Anterior cingulate cortex (tissue), 58 donors: ENCODE results near the gene MYO1B.

Experiments
- DNase-seq, 58 donors: peaks; one replicate each; lab custom pipeline; 2025; lab: John Stamatoyannopoulos, UW

Gene MYO1B

GRCh38 chr2:191255756-191256312, 10.6 kb downstream of the MYO1B start:
- DNase-seq: no peak

DNA sequence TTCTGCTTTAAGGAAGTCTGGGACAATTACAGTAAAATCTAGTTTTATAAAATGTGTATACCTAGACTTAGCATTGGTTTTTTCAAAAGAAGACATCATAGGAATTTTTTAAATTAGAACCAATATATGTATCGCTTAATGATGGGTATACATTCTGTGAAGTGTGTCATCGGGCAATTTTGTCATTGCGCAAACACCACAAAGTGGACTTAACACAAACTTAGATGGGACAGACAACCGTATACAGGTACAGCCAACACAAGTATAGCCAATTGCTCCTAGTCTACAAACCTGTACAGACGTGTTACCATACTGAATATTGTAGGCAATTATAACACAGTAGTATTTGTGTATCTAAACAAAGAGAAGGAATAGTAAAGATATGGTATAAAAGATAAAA, 12.7 kb downstream of the MYO1B start:
- DNase-seq: no peak

DNA sequence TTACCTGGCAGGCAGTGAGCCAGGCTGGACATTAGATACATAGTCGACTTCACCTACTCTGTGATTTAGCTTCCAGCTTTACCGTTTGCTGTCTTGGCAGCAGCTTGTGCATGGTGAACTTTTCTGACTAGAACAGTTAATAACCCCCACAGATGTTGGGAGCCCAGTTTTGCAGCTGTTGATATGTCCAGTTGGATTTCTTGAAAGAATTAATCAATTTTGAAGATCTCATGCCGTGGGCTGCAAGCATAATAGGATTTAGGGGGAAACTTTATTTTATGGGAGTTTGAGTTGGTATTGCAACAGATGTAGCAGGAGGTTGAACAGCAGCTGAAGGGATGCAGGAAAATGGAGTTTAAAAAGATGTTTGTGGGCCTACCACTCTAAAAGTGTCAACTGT, 13.8 kb downstream of the MYO1B start:
- no peak for DNase-seq

- DNase-seq: no peak
Measured at GRCh38 chr2:191262436-191262835, 17.2 kb downstream of the MYO1B start.

DNA sequence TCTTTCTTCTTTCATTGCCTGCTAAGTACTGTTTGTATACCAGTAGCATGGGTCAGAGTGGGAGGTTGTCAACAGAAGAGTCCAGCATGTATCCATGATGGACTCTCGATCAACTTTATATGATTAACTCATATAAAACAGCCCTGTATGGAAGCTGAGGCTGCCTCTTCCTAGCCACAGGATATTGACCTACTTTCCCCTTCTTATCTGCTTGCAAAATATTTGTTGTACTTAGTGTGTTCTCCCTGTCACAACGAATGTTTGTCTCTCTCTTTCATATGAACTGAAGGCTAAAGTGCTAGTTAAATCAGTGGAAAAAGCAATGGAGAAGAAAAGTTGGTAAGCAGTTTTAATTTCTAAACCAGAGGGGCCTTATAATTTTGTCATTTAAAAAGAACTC, 17.8 kb downstream of the MYO1B start:
- no peak for DNase-seq

DNA sequence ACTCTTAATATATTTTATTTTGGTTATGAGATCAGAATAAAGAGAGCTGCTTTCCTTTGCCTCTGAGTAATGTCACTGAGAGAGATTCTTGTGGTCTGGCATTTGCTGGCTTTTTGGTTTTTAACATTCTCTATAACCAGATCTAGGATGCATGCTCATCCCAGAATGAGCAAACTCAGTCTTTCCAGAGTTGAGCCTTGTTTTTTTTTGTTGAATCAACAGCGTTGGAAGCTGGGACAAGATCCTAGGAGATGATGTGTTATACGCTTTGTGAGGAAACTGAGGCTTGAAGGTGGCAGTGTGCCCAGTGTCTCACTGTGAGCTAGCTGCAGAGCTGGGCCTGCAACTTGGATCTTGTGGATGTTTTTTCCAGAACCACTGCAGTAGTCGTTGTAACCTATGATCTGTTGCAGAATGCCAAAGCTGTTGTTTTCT, 19.5 kb downstream of the MYO1B start:
- peak in 1 of 58 donors; percentile 18 for DNase-seq

- no peak for DNase-seq
Measured at GRCh38 chr2:191265311-191266170, 20.3 kb downstream of the MYO1B start.

- no peak for DNase-seq
Measured at GRCh38 chr2:191266201-191266600, 21.0 kb downstream of the MYO1B start.

DNA sequence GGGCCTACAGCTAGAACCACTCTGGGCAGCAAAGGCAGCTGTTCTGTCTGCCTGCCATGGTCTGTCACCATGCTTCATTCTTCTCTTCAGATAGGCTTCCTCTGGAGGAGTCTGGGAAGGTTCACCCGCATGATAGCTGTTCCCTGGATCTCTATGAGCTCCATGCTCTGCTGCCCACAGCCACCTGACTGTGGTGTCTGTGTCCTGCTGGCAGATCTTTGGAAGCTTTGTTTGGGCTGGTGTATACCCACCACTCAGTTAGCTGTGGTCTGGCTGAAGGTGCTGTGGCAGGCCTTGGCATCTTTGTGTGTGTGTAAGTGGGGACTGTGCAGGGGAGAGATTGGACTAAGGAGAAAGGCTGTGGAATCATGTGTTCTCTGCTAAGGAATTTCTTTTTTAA, 23.4 kb downstream of the MYO1B start:
- no peak for DNase-seq

- DNase-seq: no peak
Measured at GRCh38 chr2:191270306-191271161, 25.3 kb downstream of the MYO1B start.

DNA sequence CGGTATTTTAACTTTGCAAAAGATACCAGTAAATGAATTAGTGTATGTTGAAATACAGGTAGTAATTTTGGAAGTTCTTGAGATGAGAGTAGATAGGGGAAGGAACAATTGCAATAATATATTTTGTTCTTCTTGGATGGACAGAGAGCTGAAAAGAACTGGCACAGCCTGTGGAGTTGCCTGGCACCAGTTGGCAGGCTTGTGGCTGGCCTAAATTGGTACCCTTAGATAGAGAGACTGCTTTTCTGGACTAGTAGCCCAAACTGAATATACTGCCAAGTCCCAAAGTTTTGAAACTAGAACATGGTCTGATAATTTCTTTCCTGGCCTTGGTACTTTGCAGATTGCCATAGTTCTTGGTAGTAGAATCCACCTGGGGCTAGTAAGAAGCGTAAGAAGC, 26.9 kb downstream of the MYO1B start:
- DNase-seq: peak in 3 of 58 donors; percentile 3 to 9 (median 4)

GRCh38 chr2:191274413-191274815, 29.2 kb downstream of the MYO1B start:
- DNase-seq: no peak

DNA sequence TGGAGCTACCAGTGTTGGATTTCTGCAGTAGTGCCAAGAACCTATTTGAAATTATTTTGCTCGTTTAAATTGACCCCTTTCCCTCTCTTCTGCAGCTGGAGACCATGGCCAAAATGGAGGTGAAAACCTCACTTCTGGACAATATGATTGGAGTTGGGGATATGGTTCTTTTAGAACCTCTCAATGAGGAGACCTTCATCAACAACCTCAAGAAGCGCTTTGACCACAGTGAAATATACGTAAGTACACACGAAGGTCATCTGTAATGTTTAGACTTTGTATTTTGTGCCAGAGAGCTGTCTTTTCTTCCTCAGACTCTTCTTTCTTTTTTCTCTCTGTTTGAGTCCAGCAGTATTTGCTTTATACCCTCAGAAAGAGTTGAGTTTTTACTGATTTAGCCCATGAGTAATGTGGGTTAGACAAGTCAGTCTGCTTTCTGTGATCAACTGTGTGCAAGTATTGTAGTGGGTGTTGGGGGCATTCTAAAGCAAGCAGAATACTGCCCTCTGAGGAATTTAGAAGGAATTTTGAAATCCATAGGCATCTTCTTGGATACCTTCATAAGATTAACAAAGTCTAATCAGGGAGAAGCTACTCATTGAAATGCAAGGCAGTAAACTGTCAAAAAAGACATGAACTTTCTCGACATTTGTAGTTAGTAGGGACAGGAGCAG, 31.7 kb downstream of the MYO1B start:
- no peak for DNase-seq

GRCh38 chr2:191280290-191280689, 35.1 kb downstream of the MYO1B start:
- no peak for DNase-seq

- no peak for DNase-seq
Measured at GRCh38 chr2:191280834-191281756, 35.9 kb downstream of the MYO1B start.

DNA sequence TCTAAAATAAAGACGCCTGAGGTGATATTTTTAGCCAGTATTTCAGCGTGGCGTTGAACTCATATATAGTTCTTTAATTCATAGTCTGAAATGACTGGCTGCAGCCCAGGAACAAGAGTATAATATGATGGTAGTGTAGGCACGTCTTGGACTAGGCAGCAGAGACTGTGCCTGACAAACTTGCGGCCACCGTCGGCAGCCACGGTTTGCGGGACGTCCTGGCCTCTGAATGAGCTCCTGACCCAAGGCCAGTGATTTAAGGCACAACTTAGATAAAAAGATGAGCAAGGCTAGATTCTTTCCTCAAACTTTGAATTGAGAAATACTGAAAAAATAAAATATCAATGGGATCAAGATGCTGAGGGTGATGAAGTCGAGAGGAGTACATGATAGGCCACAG, 40.0 kb downstream of the MYO1B start:
- no peak for DNase-seq

DNA sequence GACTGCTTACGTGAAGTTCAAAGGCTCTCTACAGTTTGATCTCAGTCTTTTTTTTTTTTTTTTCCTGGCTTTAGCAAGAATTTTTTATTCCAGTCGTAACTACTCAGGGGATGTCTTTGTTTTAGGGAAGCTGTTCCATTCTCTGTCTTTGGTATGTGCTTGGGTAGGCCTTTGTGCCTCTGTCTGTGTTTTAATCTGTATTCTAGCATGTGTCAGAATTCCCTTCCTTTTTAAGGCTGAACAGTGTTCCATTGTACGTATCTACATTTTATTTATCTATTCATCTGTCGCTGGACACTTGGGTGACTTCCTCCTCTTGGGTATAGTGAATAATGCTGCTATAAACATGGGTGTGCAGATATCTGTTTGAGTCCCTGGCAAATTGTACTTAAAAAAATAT, 42.6 kb downstream of the MYO1B start:
- no peak for DNase-seq

GRCh38 chr2:191289049-191289448, 43.8 kb downstream of the MYO1B start:
- DNase-seq: no peak

GRCh38 chr2:191291471-191291870, 46.3 kb downstream of the MYO1B start:
- DNase-seq: no peak

GRCh38 chr2:191292869-191293268, 47.7 kb downstream of the MYO1B start:
- DNase-seq: no peak
